Mucosa of descending colon (tissue), 3 donors: Measurements from ENCODE around the gene ADAM10. TPM values are rescaled to one million over a fixed set of nuclear protein-coding genes. Genes with fewer than 3 reads are reported as not detected.

Experiments
- ATAC-seq: fragments of 200-7000 bp; cut with Tn5 transposase; one replicate; pipeline ENCODE4 v1.9.1; 2020; ENCODE audit warnings: mild to moderate bottlenecking, moderate library complexity
- DNase-seq, 3 donors: peaks; one replicate each; pipeline ENCODE4 v3.0.0-alpha.2; 2020
- H3K36me3 ChIP-seq: fragments of 200-600 bp; one replicate; pipeline ENCODE4 v1.8.0; 2021; ENCODE audit warnings: low read depth, mild to moderate bottlenecking
- H3K4me1 ChIP-seq: fragments of 200-600 bp; one replicate; pipeline ENCODE4 v1.8.0; 2021; ENCODE audit warnings: low read depth, mild to moderate bottlenecking
- H3K4me3 ChIP-seq: fragments of 200-600 bp; one replicate; pipeline ENCODE4 v1.8.0; 2021; ENCODE audit warnings: mild to moderate bottlenecking
- H3K9me3 ChIP-seq: fragments of 200-600 bp; one replicate; pipeline ENCODE4 v1.8.0; 2021; ENCODE audit warnings: mild to moderate bottlenecking
- intact Hi-C, 2 donors: fragments of 100-400 bp; cut with DNase I in 1 of 2; cut with micrococcal nuclease in 1 of 2; formaldehyde crosslinking; loops; one replicate each; pipeline versions ENCODE4 v1.11.0 to v1.11.1; 2022; cut with DNase I, micrococcal nuclease
- total RNA-seq, 3 donors: library from RNA; stranded (reverse); fragmentation: NEBNext Ultra II Directional in 2 of 3; extraction: Animal tissue kit (Norgen Biotek cat#: 25700) in 2 of 3; gene quantifications; one replicate each; pipeline versions ENCODE4 v1.2.1 to v1.2.4, GENCODE V29; 2021 to 2023
- TF ChIP-seq, protein P1 (sequence below): fragments of 200-600 bp; IDR thresholded peaks from one replicate; pipeline ENCODE4 v1.8.0; 2022; ENCODE audit warnings: antibody characterized with exemption, mild to moderate bottlenecking
- donor health status: DM: no; HTN: no; CAD: no; lungs with moderate emphysema.
- donor health status: DM: no; HTN: no; CAD: no.
- donor health status: DM: no; HTN: yes; CAD: no.

The ADAM10 gene
- total RNA-seq, 3 donors from 2014 or later = 109 to 178 (median 143) TPM

GRCh38 chr15:58678683-58679082 lies 70.8 kb downstream of the ADAM10 start:
- TF ChIP-seq, protein P1, sequence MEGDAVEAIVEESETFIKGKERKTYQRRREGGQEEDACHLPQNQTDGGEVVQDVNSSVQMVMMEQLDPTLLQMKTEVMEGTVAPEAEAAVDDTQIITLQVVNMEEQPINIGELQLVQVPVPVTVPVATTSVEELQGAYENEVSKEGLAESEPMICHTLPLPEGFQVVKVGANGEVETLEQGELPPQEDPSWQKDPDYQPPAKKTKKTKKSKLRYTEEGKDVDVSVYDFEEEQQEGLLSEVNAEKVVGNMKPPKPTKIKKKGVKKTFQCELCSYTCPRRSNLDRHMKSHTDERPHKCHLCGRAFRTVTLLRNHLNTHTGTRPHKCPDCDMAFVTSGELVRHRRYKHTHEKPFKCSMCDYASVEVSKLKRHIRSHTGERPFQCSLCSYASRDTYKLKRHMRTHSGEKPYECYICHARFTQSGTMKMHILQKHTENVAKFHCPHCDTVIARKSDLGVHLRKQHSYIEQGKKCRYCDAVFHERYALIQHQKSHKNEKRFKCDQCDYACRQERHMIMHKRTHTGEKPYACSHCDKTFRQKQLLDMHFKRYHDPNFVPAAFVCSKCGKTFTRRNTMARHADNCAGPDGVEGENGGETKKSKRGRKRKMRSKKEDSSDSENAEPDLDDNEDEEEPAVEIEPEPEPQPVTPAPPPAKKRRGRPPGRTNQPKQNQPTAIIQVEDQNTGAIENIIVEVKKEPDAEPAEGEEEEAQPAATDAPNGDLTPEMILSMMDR = no peak
- no peak overlapping the region for H3K4me3 ChIP-seq
- intact Hi-C loops = no loop called here
- ATAC-seq (no peak), DNase-seq (no peak)
- no peaks in the 10 kb centered on the region for H3K4me1 ChIP-seq
- H3K36me3 ChIP-seq = no peaks in the 10 kb centered on the region
- no peaks in the 10 kb centered on the region for H3K9me3 ChIP-seq

GRCh38 chr15:58677426-58677825 lies 72.1 kb downstream of the ADAM10 start:
- no peaks in the 10 kb centered on the region for H3K9me3 ChIP-seq
- DNase-seq (no peak), ATAC-seq (no peak)
- TF ChIP-seq, protein P1 = no peak
- H3K4me1 ChIP-seq = no peaks in the 10 kb centered on the region
- no peaks in the 10 kb centered on the region for H3K36me3 ChIP-seq
- intact Hi-C loops = no loop called here
- H3K4me3 ChIP-seq = no peak overlapping the region

GRCh38 chr15:58676766-58677165 lies 72.7 kb downstream of the ADAM10 start:
- intact Hi-C loops = no loop called here
- no peaks in the 10 kb centered on the region for H3K36me3 ChIP-seq
- H3K4me1 ChIP-seq = no peaks in the 10 kb centered on the region
- H3K9me3 ChIP-seq = no peaks in the 10 kb centered on the region
- ATAC-seq (no peak), DNase-seq (no peak)
- H3K4me3 ChIP-seq = no peak overlapping the region
- TF ChIP-seq, protein P1 = no peak

DNA sequence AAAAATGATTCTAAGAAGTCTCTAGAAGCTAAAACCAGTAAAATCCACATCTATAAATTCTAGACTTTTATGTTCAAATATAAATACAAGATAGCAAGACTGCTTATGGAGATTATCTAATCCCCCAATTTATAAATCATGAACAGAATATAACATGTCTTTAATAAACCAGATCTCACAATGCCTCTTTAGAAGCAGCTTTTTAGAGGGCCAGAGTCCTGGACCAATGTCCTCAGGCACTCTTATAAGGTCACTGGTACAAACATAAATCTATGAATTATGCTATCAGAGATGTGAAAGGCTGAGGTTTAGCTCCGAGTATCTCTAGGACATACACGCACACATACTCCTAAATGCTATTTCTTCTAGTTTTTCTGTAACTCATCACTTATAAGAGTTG lies 78.3 kb downstream of the ADAM10 start:
- intact Hi-C loops = no loop called here
- Histone ChIP-seq H3K4me3 (no peak overlapping the region), H3K36me3 (no peaks in the 10 kb centered on the region), H3K4me1 (no peaks in the 10 kb centered on the region), H3K9me3 (no peaks in the 10 kb centered on the region)
- TF ChIP-seq, protein P1 = no peak
- DNase-seq (no peak), ATAC-seq (no peak)

DNA sequence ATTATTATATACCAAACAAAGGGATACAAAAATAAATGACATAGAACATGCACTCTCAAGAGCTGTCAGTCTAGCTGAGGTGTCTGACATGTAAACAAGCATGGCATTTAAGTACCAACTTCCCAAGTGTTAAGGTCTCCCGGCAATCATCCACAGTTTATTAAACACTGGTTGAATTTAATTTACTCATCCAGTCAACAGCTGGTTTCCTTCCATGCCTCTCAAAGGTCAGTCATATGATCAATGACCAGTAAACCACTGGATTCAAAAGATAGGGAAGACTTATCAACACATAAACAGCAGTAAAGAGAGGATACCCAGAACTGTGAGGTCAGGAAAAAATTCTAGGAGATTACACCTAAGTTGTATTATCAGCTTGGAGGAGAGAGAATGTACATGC lies 80.4 kb downstream of the ADAM10 start:
- ATAC-seq = no peak
- intact Hi-C loops = no loop called here
- TF ChIP-seq, protein P1 = no peak
- DNase-seq = no peak
- Histone ChIP-seq H3K4me1 (no peaks in the 10 kb centered on the region), H3K4me3 (no peak overlapping the region), H3K9me3 (no peaks in the 10 kb centered on the region), H3K36me3 (no peaks in the 10 kb centered on the region)

DNA sequence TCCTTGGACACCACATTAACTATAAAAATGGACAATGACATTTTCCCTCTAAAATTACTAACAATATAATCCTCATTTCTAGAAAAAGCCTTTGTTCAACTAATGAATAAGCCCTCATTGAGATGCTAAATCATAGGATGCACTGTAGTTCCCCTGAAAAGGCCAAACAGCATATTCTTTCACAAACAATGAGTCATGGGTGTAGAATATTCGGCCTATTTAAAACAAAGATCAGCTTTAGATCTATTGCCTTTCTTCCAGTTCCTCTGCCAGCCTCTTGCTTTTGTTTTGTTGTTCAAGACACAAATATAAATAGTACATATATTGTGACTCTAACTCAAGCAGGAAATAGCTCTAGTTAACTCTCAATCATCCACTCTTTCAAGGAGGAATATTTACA lies 82.5 kb downstream of the ADAM10 start:
- no peaks in the 10 kb centered on the region for H3K4me1 ChIP-seq
- ATAC-seq (no peak), DNase-seq (no peak)
- no peaks in the 10 kb centered on the region for H3K9me3 ChIP-seq
- intact Hi-C loops = no loop called here
- no peak overlapping the region for H3K4me3 ChIP-seq
- H3K36me3 ChIP-seq = no peaks in the 10 kb centered on the region
- TF ChIP-seq, protein P1 = no peak
